Activated CD8-positive, alpha-beta T cell treated with anti-CD3 and anti-CD28 coated beads for 36 hours (primary cell): ENCODE results near the gene TMTC3. TPM values are rescaled to one million over a fixed set of nuclear protein-coding genes. Genes with fewer than 3 reads are reported as not detected.
"Not testable (repeated sequence)": the region's sequence is repeated elsewhere in the genome, so short reads cannot be mapped to it uniquely, and the experiment has no call there.

Experiments used
- ATAC-seq: fragments of 200-7000 bp; cut with Tn5 transposase; one replicate; pipeline ENCODE4 v1.10.0; 2021; ENCODE audit warnings: mild to moderate bottlenecking, moderate library complexity
- CTCF ChIA-PET: fragments of 350-600 bp; sonication (Branson Sonifier 250); formaldehyde crosslinking; loops from one replicate; lab custom pipeline; 2021; ENCODE audit warnings: antibody characterized with exemption; lab: Charles Lee
- POLR2A ChIA-PET: fragments of 350-600 bp; sonication (Branson Sonifier 250); formaldehyde crosslinking; loops from one replicate; lab custom pipeline; 2021; ENCODE audit warnings: antibody characterized with exemption; lab: Charles Lee
- DNase-seq: peaks from one replicate; pipeline ENCODE4 v3.0.0-alpha.2; 2020
- H3K27ac Mint-ChIP-seq: one replicate; pipeline ENCODE4 v1.8.0; 2021; ENCODE audit warnings: mild to moderate bottlenecking, mixed read lengths
- H3K27me3 Mint-ChIP-seq: one replicate; pipeline ENCODE4 v1.8.0; 2021; ENCODE audit warnings: mixed read lengths
- H3K36me3 Mint-ChIP-seq: one replicate; pipeline ENCODE4 v1.8.0; 2021; ENCODE audit warnings: low read depth, mixed read lengths
- H3K4me1 Mint-ChIP-seq: one replicate; pipeline ENCODE4 v1.8.0; 2021; ENCODE audit warnings: low read depth, mixed read lengths
- H3K4me3 Mint-ChIP-seq: one replicate; pipeline ENCODE4 v1.8.0; 2021; ENCODE audit warnings: mild to moderate bottlenecking, moderate library complexity, mixed read lengths
- H3K9me3 Mint-ChIP-seq: one replicate; pipeline ENCODE4 v1.8.0; 2021; ENCODE audit warnings: mixed read lengths
- CTCF ChIP-seq: fragments of 200-600 bp; IDR thresholded peaks from one replicate; pipeline ENCODE4 v1.8.0; 2022; ENCODE audit warnings: antibody characterized with exemption, mild to moderate bottlenecking
- intact Hi-C: fragments of 100-400 bp; cut with micrococcal nuclease; formaldehyde crosslinking; loops from one replicate; pipeline ENCODE4 v1.10.0; 2022
- total RNA-seq, 2 experiments: library from RNA; stranded (reverse); gene quantifications; one replicate each; pipeline ENCODE4 v1.2.3, GENCODE V29; 2021

Gene TMTC3
- total RNA-seq, 2 experiments from 2014 or later, result 4.7 to 5.0 TPM

DNA sequence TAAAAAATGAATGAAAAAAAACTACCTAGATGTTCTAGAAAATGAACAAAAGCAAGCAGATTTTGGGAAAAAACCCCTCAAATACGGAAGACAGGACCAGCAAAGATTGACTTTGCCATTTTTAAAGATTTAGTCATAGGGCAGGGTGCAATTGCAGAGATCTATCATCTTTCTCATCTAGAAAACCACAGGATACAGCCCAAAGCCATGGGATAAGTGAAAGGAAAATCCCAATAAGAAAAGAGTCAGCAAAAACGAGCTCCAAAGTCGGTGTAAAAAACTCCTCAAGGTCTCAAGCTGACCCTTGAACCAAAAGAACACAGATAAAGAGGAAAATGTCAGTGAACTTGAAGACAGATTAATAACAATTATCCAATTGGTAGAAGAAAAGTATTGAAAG is 28.2 kb upstream of the TMTC3 start:
- ATAC-seq (no peak), DNase-seq (no peak)
- ChIA-PET POLR2A (no interaction called here), CTCF (no interaction called here)
- Mint-ChIP-seq H3K4me1 (no peaks in the 10 kb centered on the region), H3K27ac (no peak overlapping the region), H3K9me3 (no peaks in the 10 kb centered on the region), H3K4me3 (no peak overlapping the region), H3K36me3 (peaks cover 37% of the 10 kb centered on the region), H3K27me3 (no peaks in the 10 kb centered on the region)
- intact Hi-C loops, result no loop called here
- TF ChIP-seq CTCF, result no peak

GRCh38 chr12:88122666-88123065 is 19.4 kb upstream of the TMTC3 start:
- peaks cover 5% of the 10 kb centered on the region for H3K36me3 Mint-ChIP-seq
- ATAC-seq (no peak), DNase-seq (no peak)
- H3K27me3 Mint-ChIP-seq, result no peaks in the 10 kb centered on the region
- intact Hi-C loops, result no loop called here
- ChIA-PET CTCF (no interaction called here), POLR2A (no interaction called here)
- H3K27ac Mint-ChIP-seq, result no peak overlapping the region
- no peaks in the 10 kb centered on the region for H3K4me1 Mint-ChIP-seq
- no peak for TF ChIP-seq CTCF
- H3K4me3 Mint-ChIP-seq, result no peak overlapping the region
- no peaks in the 10 kb centered on the region for H3K9me3 Mint-ChIP-seq

DNA sequence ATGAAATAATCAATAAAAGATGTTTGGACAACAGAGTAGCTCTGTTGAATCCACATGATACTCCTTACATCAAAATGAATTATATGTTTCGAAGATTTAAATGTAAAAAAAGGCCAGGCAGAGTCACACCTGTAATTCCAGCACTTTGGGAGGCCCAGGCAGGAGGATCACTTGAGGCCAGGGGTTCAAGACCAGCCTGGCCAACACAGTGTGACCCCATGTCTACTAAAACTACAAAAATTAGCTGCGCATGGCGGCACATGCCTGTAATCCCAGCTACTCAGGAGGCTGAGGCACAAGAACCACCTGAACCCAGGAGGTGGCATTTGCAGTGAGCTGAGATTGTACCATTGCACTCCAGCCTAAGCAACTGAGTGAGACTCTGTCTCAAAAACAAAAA is 15.0 kb upstream of the TMTC3 start:
- Mint-ChIP-seq H3K27ac (no peak overlapping the region), H3K9me3 (no peaks in the 10 kb centered on the region), H3K36me3 (peaks cover 9% of the 10 kb centered on the region), H3K27me3 (no peaks in the 10 kb centered on the region), H3K4me3 (no peak overlapping the region), H3K4me1 (peaks cover under 1% of the 10 kb centered on the region)
- ChIA-PET CTCF (no interaction called here), POLR2A (interaction anchor here (0.6 kb wide), 1 partner anchor 15 kb away, joined by 4 read pairs; no protein-coding TSS in a partner anchor)
- intact Hi-C loops, result no loop called here
- DNase-seq (no peak), ATAC-seq (no peak)
- TF ChIP-seq CTCF, result no peak

DNA sequence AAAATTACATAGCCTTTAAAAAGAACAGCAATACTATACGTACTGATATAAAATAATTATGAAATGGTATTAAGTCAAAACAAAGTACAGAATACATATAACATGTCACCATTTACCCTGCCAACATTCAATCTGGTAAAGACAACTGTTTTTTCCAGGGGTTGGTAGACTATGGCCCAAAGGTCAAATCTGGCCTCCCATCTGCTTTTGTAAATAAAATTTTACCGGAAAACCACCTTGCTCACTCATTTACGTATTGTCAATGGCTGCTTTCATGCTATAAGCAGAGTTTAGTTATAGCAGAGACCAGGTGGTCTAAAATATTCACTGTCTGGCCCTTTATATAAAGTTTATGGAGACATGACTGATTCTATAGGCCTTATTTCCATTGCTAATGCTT is 14.3 kb upstream of the TMTC3 start:
- CTCF ChIA-PET, result no interaction called here
- Mint-ChIP-seq H3K36me3 (peaks cover 16% of the 10 kb centered on the region), H3K4me3 (no peak overlapping the region), H3K27ac (no peak overlapping the region), H3K4me1 (peaks cover 8% of the 10 kb centered on the region), H3K27me3 (no peaks in the 10 kb centered on the region), H3K9me3 (no peaks in the 10 kb centered on the region)
- POLR2A ChIA-PET, result no interaction called here
- no peak for TF ChIP-seq CTCF
- intact Hi-C loops, result no loop called here
- ATAC-seq, result no peak
- DNase-seq, result no peak

- ChIA-PET CTCF (no interaction called here), POLR2A (no interaction called here)
- DNase-seq (no peak), ATAC-seq (no peak)
- Mint-ChIP-seq H3K4me3 (no peak overlapping the region), H3K4me1 (peaks cover 10% of the 10 kb centered on the region), H3K27ac (no peak overlapping the region), H3K9me3 (no peaks in the 10 kb centered on the region), H3K27me3 (no peaks in the 10 kb centered on the region), H3K36me3 (peaks cover 32% of the 10 kb centered on the region)
- TF ChIP-seq CTCF, result no peak
- intact Hi-C loops, result no loop called here
Measured at GRCh38 chr12:88132392-88132791, 9.7 kb upstream of the TMTC3 start.

GRCh38 chr12:88133181-88133580 is 8.9 kb upstream of the TMTC3 start:
- POLR2A ChIA-PET, CTCF ChIA-PET, ATAC-seq, H3K4me3 Mint-ChIP-seq, H3K27me3 Mint-ChIP-seq, H3K27ac Mint-ChIP-seq, DNase-seq, intact Hi-C loops, H3K9me3 Mint-ChIP-seq: not testable (repeated sequence)
- Mint-ChIP-seq H3K4me1 (peaks cover 13% of the 10 kb centered on the region), H3K36me3 (peaks cover 36% of the 10 kb centered on the region)

DNA sequence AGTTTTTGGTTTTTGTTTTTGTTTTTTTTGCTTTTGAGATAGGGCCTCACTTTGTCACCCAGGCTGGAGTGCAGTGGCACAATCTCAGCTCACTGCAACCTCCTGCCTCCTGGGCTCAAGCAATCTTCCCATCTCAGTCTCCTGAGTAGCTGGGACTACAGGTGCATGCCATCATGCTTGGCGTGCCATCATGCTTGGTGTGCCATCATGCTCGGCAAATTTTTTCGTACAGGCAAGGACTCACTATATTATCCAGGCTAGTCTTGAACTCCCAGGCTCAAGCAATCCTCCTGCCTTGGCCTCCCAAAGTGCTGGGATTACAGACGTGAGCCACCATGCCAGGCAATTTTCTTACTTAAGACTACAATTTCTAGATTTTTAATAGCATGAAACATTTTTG is 2.4 kb upstream of the TMTC3 start:
- H3K27me3 Mint-ChIP-seq, DNase-seq, CTCF ChIA-PET, ATAC-seq, POLR2A ChIA-PET, intact Hi-C loops, H3K4me3 Mint-ChIP-seq, H3K9me3 Mint-ChIP-seq, H3K27ac Mint-ChIP-seq: not testable (repeated sequence)
- peaks cover 21% of the 10 kb centered on the region for H3K36me3 Mint-ChIP-seq
- peaks cover 26% of the 10 kb centered on the region for H3K4me1 Mint-ChIP-seq
